WTC11 (cell line): ENCODE measurements around the gene IRF2. TPM values are rescaled to one million over a fixed set of nuclear protein-coding genes. Genes with fewer than 3 reads are reported as not detected.

ENCODE experiments used
- ATAC-seq: fragments of 200-7000 bp; cut with Tn5 transposase; 2 replicates; pipeline ENCODE4 v1.10.0; 2021; ENCODE audit warnings: mild to moderate bottlenecking, moderate library complexity
- CTCF ChIA-PET: fragments of 300-600 bp; sonication (Branson Sonifier 250); formaldehyde crosslinking; loops from one replicate; lab custom pipeline; 2021; ENCODE audit warnings: antibody characterized with exemption; lab: Charles Lee
- POLR2A ChIA-PET: fragments of 350-600 bp; sonication (Branson Sonifier 250); formaldehyde crosslinking; loops from one replicate; lab custom pipeline; 2021; ENCODE audit warnings: antibody characterized with exemption; lab: Charles Lee
- DNase-seq: peaks from one replicate; pipeline ENCODE4 v3.0.0; 2021; ENCODE audit warnings: low spot score
- H3K27ac Mint-ChIP-seq: 2 replicates; pipeline ENCODE4 v1.8.0; 2021; ENCODE audit warnings: mixed read lengths
- H3K27me3 Mint-ChIP-seq: 2 replicates; pipeline ENCODE4 v1.8.0; 2021; ENCODE audit warnings: low read depth, mild to moderate bottlenecking, moderate library complexity, mixed read lengths
- H3K36me3 Mint-ChIP-seq: 2 replicates; pipeline ENCODE4 v1.8.0; 2021; ENCODE audit warnings: mixed read lengths
- H3K4me1 Mint-ChIP-seq: 2 replicates; pipeline ENCODE4 v1.8.0; 2022; ENCODE audit warnings: mixed read lengths
- H3K4me3 Mint-ChIP-seq: 2 replicates; pipeline ENCODE4 v1.8.0; 2021; ENCODE audit warnings: mild to moderate bottlenecking, moderate library complexity, mixed read lengths
- H3K9me3 Mint-ChIP-seq: 2 replicates; pipeline ENCODE4 v1.8.0; 2021; ENCODE audit warnings: mixed read lengths
- CREM ChIP-seq: sonication (generic); formaldehyde crosslinking; IDR thresholded peaks from 2 replicates; pipeline ENCODE4 v1.8.1; 2022; ENCODE audit warnings: mild to moderate bottlenecking, missing genetic modification reagents, moderate library complexity
- FOXP1 ChIP-seq: sonication (generic); formaldehyde crosslinking; IDR thresholded peaks from 2 replicates; pipeline ENCODE4 v1.8.0; 2022; ENCODE audit warnings: missing genetic modification reagents, mild to moderate bottlenecking, moderate library complexity, borderline replicate concordance
- IRF2 ChIP-seq: sonication (generic); formaldehyde crosslinking; IDR thresholded peaks from 2 replicates; pipeline ENCODE4 v1.8.0; 2022; ENCODE audit warnings: low read depth, missing genetic modification reagents, borderline replicate concordance
- JUN ChIP-seq: sonication (generic); formaldehyde crosslinking; IDR thresholded peaks from 2 replicates; pipeline ENCODE4 v1.8.0; 2023; ENCODE audit warnings: mild to moderate bottlenecking, missing genetic modification reagents
- MXD4 ChIP-seq: fragments of 250-450 bp; sonication (Bioruptor Pico); IDR thresholded peaks from 2 replicates; pipeline ENCODE4 v1.8.0; 2021; ENCODE audit warnings: mild to moderate bottlenecking, moderate library complexity, borderline replicate concordance
- NFE2L1 ChIP-seq: sonication (generic); formaldehyde crosslinking; IDR thresholded peaks from 2 replicates; pipeline ENCODE4 v1.8.1; 2023; ENCODE audit warnings: missing genetic modification reagents
- NFYB ChIP-seq: sonication (generic); formaldehyde crosslinking; conservative IDR thresholded peaks from 2 replicates; pipeline ENCODE4 v1.8.0; 2022; ENCODE audit warnings: low read depth, missing genetic modification reagents
- NR3C1 ChIP-seq: sonication (generic); formaldehyde crosslinking; conservative IDR thresholded peaks from 2 replicates; pipeline ENCODE4 v1.8.1; 2023; ENCODE audit warnings: low read depth, mild to moderate bottlenecking, missing genetic modification reagents
- SMAD4 ChIP-seq: sonication (generic); formaldehyde crosslinking; IDR thresholded peaks from 2 replicates; pipeline ENCODE4 v1.8.0; 2022; ENCODE audit warnings: mild to moderate bottlenecking, missing genetic modification reagents
- SP1 ChIP-seq: sonication (generic); formaldehyde crosslinking; conservative IDR thresholded peaks from 2 replicates; pipeline ENCODE4 v1.8.1; 2022; ENCODE audit warnings: missing genetic modification reagents
- TEAD1 ChIP-seq: sonication (generic); formaldehyde crosslinking; IDR thresholded peaks from 2 replicates; pipeline ENCODE4 v1.8.0; 2022; ENCODE audit warnings: mild to moderate bottlenecking, missing genetic modification reagents
- TEAD4 ChIP-seq: sonication (generic); formaldehyde crosslinking; IDR thresholded peaks from 2 replicates; pipeline ENCODE4 v1.8.0; 2022; ENCODE audit warnings: mild to moderate bottlenecking, missing genetic modification reagents
- ZNF317 ChIP-seq: sonication (generic); formaldehyde crosslinking; IDR thresholded peaks from 2 replicates; pipeline ENCODE4 v1.8.1; 2023; ENCODE audit warnings: low read depth, mild to moderate bottlenecking, moderate library complexity, missing genetic modification reagents, borderline replicate concordance
- ZNF396 ChIP-seq: fragments of 250-450 bp; sonication (Bioruptor Pico); IDR thresholded peaks from 2 replicates; pipeline ENCODE4 v1.8.0; 2021; ENCODE audit warnings: mild to moderate bottlenecking, moderate library complexity, borderline replicate concordance
- ZNF671 ChIP-seq: fragments of 250-450 bp; sonication (Bioruptor Pico); IDR thresholded peaks from 2 replicates; pipeline ENCODE4 v1.8.0; 2021; ENCODE audit warnings: mild to moderate bottlenecking
- total RNA-seq: library from RNA; stranded (reverse); gene quantifications from 3 replicates; pipeline ENCODE4 v1.2.3, GENCODE V29; 2021
- TF ChIP-seq, protein P1 (sequence below): sonication (generic); formaldehyde crosslinking; IDR thresholded peaks from 2 replicates; pipeline ENCODE4 v1.8.0; 2022; ENCODE audit warnings: mild to moderate bottlenecking, missing genetic modification reagents
- TF ChIP-seq, protein P2 (sequence below): sonication (generic); formaldehyde crosslinking; IDR thresholded peaks from 2 replicates; pipeline ENCODE4 v1.8.1; 2023; ENCODE audit warnings: mild to moderate bottlenecking, missing genetic modification reagents, borderline replicate concordance
- TF ChIP-seq, protein P3 (sequence below): sonication (generic); formaldehyde crosslinking; IDR thresholded peaks from 2 replicates; pipeline ENCODE4 v1.8.0; 2022; ENCODE audit warnings: mild to moderate bottlenecking, missing genetic modification reagents
- TF ChIP-seq, protein P4 (sequence below): sonication (generic); formaldehyde crosslinking; IDR thresholded peaks from 2 replicates; pipeline ENCODE4 v1.8.1; 2022; ENCODE audit warnings: missing genetic modification reagents, borderline replicate concordance
- TF ChIP-seq, protein P5 (sequence below): fragments of 250-450 bp; sonication (Bioruptor Pico); IDR thresholded peaks from 2 replicates; pipeline ENCODE4 v1.9.0; 2021; ENCODE audit warnings: mild to moderate bottlenecking
- TF ChIP-seq, protein P6 (sequence below): fragments of 250-450 bp; sonication (Bioruptor Pico); IDR thresholded peaks from 2 replicates; pipeline ENCODE4 v1.9.0; 2021; ENCODE audit warnings: mild to moderate bottlenecking

Gene IRF2
- total RNA-seq, 1 experiment from 2014 or later, result 11.8 TPM

DNA sequence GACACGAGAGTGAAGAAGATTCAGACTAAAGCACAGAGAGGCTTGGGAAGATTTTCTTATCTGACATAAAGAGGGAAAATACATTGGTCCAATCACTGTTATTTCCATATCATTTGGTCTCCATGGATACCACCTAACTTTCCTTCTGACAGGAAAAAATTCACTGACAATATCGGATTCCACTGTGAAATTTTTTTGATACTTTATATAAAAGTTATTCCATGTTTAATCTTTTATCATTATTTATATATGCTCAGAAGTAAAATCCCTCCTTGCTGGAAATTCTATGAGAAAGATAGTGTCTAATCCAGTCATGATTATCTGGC is 3.6 kb downstream of the IRF2 start (continued):
- TF ChIP-seq NFYB (CRISPR knock-in tag), result no peak
- TF ChIP-seq TEAD1 (CRISPR knock-in tag), result no peak
- TF ChIP-seq IRF2, result no peak
- TF ChIP-seq MXD4 (CRISPR knock-in tag), result no peak
- TF ChIP-seq NFE2L1 (CRISPR knock-in tag), result no peak
- TF ChIP-seq, protein P1, sequence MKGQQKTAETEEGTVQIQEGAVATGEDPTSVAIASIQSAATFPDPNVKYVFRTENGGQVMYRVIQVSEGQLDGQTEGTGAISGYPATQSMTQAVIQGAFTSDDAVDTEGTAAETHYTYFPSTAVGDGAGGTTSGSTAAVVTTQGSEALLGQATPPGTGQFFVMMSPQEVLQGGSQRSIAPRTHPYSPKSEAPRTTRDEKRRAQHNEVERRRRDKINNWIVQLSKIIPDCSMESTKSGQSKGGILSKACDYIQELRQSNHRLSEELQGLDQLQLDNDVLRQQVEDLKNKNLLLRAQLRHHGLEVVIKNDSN (CRISPR knock-in tag), result no peak
- TF ChIP-seq, protein P2, sequence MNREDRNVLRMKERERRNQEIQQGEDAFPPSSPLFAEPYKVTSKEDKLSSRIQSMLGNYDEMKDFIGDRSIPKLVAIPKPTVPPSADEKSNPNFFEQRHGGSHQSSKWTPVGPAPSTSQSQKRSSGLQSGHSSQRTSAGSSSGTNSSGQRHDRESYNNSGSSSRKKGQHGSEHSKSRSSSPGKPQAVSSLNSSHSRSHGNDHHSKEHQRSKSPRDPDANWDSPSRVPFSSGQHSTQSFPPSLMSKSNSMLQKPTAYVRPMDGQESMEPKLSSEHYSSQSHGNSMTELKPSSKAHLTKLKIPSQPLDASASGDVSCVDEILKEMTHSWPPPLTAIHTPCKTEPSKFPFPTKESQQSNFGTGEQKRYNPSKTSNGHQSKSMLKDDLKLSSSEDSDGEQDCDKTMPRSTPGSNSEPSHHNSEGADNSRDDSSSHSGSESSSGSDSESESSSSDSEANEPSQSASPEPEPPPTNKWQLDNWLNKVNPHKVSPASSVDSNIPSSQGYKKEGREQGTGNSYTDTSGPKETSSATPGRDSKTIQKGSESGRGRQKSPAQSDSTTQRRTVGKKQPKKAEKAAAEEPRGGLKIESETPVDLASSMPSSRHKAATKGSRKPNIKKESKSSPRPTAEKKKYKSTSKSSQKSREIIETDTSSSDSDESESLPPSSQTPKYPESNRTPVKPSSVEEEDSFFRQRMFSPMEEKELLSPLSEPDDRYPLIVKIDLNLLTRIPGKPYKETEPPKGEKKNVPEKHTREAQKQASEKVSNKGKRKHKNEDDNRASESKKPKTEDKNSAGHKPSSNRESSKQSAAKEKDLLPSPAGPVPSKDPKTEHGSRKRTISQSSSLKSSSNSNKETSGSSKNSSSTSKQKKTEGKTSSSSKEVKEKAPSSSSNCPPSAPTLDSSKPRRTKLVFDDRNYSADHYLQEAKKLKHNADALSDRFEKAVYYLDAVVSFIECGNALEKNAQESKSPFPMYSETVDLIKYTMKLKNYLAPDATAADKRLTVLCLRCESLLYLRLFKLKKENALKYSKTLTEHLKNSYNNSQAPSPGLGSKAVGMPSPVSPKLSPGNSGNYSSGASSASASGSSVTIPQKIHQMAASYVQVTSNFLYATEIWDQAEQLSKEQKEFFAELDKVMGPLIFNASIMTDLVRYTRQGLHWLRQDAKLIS, result no peak
- TF ChIP-seq FOXP1, result no peak
- TF ChIP-seq, protein P3, sequence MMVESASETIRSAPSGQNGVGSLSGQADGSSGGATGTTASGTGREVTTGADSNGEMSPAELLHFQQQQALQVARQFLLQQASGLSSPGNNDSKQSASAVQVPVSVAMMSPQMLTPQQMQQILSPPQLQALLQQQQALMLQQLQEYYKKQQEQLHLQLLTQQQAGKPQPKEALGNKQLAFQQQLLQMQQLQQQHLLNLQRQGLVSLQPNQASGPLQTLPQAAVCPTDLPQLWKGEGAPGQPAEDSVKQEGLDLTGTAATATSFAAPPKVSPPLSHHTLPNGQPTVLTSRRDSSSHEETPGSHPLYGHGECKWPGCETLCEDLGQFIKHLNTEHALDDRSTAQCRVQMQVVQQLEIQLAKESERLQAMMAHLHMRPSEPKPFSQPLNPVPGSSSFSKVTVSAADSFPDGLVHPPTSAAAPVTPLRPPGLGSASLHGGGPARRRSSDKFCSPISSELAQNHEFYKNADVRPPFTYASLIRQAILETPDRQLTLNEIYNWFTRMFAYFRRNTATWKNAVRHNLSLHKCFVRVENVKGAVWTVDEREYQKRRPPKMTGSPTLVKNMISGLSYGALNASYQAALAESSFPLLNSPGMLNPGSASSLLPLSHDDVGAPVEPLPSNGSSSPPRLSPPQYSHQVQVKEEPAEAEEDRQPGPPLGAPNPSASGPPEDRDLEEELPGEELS, result no peak

DNA sequence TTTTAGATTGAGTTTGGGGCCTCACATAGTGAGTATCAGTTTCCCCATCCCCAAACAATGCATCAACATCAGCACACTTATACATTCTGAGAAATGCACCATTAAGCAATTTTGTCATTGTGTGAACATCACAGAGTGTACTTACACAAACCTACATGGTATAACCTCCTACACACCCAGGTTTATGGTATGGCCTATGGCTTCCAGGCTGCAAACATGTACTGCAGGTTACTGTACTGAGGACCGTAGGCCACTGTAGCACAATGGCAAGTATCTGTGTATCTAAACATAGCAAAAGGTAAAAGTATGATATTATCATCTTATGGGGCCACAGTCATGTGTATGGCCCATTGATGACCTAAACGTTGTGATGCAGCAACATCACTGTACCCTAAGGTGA is 7.7 kb downstream of the IRF2 start:
- ChIA-PET POLR2A (no interaction called here), CTCF (no interaction called here)
- ATAC-seq, result no peak
- H3K4me1 Mint-ChIP-seq, result peaks cover 40% of the 10 kb centered on the region
- no peak overlapping the region for H3K4me3 Mint-ChIP-seq
- no peaks in the 10 kb centered on the region for H3K27me3 Mint-ChIP-seq
- H3K27ac Mint-ChIP-seq, result no peak overlapping the region
- TF ChIP-seq, protein P4, sequence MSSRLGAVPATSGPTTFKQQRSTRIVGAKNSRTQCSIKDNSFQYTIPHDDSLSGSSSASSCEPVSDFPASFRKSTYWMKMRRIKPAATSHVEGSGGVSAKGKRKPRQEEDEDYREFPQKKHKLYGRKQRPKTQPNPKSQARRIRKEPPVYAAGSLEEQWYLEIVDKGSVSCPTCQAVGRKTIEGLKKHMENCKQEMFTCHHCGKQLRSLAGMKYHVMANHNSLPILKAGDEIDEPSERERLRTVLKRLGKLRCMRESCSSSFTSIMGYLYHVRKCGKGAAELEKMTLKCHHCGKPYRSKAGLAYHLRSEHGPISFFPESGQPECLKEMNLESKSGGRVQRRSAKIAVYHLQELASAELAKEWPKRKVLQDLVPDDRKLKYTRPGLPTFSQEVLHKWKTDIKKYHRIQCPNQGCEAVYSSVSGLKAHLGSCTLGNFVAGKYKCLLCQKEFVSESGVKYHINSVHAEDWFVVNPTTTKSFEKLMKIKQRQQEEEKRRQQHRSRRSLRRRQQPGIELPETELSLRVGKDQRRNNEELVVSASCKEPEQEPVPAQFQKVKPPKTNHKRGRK (CRISPR knock-in tag), result no peak
- no peak for TF ChIP-seq NR3C1 (CRISPR knock-in tag)
- TF ChIP-seq SMAD4 (CRISPR knock-in tag), result no peak
- no peak for TF ChIP-seq TEAD1 (CRISPR knock-in tag)
- TF ChIP-seq JUN (CRISPR knock-in tag), result no peak
- TF ChIP-seq CREM (CRISPR knock-in tag), result no peak
- H3K36me3 Mint-ChIP-seq, result no peaks in the 10 kb centered on the region
- no peaks in the 10 kb centered on the region for H3K9me3 Mint-ChIP-seq
- DNase-seq, result no peak

DNA sequence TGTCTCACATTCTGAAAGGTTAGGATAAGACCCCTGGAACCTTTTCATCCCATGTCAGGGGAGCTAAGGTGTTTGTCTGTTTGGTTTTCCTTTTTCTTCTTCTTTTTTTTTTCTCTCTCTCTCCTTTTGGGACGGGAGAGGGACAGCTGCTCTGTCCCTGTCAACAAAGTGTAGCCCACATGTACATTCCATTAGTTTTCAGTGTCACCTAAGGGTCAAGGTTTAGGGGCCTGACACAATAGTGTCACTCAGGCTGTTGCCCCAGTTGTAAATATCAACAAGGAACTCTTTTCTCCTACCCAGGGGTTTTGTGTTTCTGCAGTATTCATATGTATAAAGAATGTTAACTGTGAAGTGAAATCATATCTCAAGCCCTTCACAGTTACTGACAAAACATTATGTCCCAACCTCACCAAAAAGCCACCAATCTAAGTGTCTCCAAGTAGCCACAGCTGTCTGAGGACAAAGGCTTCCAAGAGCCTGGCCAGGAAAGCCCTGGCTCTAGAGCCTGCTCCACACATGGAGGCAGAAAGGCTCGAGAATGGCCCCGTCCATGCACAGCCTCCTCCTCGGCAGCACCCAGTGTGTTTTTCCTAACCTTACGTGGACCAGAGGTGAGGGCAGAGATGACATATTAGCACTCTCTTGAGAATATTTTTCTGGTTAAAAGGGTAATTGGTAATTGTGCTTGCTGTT is 9.4 kb downstream of the IRF2 start:
- Mint-ChIP-seq H3K27ac (no peak overlapping the region), H3K4me1 (peaks cover 54% of the 10 kb centered on the region), H3K4me3 (no peak overlapping the region), H3K36me3 (no peaks in the 10 kb centered on the region), H3K9me3 (no peaks in the 10 kb centered on the region), H3K27me3 (no peaks in the 10 kb centered on the region)
- POLR2A ChIA-PET, result no interaction called here
- CTCF ChIA-PET, result interaction anchor here (0.6 kb wide), 1 partner anchor 103 kb away, joined by 3 read pairs; no protein-coding TSS in a partner anchor
- DNase-seq (no peak), ATAC-seq (no peak)
- TF ChIP-seq ZNF671 (CRISPR knock-in tag), result no peak
- TF ChIP-seq, protein P5, sequence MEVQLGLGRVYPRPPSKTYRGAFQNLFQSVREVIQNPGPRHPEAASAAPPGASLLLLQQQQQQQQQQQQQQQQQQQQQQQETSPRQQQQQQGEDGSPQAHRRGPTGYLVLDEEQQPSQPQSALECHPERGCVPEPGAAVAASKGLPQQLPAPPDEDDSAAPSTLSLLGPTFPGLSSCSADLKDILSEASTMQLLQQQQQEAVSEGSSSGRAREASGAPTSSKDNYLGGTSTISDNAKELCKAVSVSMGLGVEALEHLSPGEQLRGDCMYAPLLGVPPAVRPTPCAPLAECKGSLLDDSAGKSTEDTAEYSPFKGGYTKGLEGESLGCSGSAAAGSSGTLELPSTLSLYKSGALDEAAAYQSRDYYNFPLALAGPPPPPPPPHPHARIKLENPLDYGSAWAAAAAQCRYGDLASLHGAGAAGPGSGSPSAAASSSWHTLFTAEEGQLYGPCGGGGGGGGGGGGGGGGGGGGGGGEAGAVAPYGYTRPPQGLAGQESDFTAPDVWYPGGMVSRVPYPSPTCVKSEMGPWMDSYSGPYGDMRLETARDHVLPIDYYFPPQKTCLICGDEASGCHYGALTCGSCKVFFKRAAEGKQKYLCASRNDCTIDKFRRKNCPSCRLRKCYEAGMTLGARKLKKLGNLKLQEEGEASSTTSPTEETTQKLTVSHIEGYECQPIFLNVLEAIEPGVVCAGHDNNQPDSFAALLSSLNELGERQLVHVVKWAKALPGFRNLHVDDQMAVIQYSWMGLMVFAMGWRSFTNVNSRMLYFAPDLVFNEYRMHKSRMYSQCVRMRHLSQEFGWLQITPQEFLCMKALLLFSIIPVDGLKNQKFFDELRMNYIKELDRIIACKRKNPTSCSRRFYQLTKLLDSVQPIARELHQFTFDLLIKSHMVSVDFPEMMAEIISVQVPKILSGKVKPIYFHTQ (CRISPR knock-in tag), result no peak
- no peak for TF ChIP-seq SP1 (CRISPR knock-in tag)
- TF ChIP-seq, protein P6, sequence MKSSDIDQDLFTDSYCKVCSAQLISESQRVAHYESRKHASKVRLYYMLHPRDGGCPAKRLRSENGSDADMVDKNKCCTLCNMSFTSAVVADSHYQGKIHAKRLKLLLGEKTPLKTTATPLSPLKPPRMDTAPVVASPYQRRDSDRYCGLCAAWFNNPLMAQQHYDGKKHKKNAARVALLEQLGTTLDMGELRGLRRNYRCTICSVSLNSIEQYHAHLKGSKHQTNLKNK (CRISPR knock-in tag), result no peak
- no peak for TF ChIP-seq TEAD4
- TF ChIP-seq ZNF317 (CRISPR knock-in tag), result no peak
- TF ChIP-seq ZNF396 (CRISPR knock-in tag), result no peak
